HG02885 (cell line): ENCODE results near the gene PHLDA3.

Source experiments
- ATAC-seq: cut with Tn5 transposase; IDR thresholded peaks from one replicate; pipeline ENCODE4 v1.9.1; 2021; ENCODE audit warnings: mild to moderate bottlenecking; ENCODE audit not compliant: unreplicated experiment, poor library complexity

Gene PHLDA3

DNA sequence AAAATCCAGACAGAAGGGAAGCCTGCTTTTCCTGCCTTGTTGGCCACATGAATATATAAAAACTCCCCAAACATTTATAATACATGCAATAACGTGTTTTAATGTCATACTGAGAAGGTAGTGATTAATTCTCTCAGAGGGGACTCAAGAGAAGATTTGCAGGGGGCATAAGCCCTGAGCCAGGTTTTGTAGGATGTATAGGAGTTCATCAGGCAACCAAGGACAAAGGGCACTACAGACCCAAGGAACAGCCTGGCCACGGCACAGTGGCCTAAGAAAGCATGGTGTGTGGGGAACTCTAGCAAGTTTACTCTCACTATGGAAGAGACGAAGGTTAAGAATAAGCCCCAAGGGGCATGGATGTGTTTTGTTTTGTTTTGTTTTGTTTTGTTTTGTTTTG lies 32.0 kb downstream of the PHLDA3 start:
- no peak for ATAC-seq

DNA sequence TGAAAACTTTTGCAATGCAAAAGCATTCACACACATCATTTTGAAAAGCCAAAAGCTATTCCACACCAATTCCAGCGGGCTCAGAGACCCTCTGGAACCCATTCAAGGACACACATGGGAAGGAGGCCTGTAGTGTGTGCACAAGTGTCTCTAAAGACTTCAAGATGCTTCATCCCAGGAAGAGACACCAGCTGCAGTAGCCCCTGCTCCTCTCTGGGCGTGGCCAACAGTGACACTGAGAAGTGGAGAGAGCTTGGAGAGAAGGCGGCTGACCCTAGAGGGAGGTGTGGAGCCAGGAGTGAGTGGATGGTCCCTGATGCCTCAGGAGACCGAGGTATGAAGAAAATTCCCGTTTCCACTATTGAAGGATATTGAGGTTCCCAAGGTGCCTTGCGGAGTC lies 32.6 kb downstream of the PHLDA3 start:
- ATAC-seq, result no peak

- no peak for ATAC-seq
Measured at GRCh38 chr1:201434266-201434665, 34.7 kb downstream of the PHLDA3 start.

DNA sequence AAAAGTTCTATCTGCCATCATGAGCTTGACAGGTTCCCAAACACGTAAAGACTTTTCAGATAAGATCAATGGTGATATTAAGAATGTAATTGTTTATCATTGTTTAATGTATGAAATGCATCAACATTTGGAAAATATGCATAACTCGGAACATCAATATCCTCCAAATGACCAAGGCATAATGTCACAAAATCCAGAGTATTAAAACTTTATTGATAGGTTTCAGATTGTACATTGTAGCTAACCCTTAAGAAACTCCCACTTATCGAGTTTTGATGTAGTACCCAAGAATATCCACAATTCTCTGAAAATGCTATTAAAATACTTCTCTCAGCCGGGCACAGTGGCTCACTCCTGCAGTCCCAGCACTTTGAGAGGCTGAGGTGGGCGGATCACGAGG lies 35.4 kb downstream of the PHLDA3 start:
- no peak for ATAC-seq

DNA sequence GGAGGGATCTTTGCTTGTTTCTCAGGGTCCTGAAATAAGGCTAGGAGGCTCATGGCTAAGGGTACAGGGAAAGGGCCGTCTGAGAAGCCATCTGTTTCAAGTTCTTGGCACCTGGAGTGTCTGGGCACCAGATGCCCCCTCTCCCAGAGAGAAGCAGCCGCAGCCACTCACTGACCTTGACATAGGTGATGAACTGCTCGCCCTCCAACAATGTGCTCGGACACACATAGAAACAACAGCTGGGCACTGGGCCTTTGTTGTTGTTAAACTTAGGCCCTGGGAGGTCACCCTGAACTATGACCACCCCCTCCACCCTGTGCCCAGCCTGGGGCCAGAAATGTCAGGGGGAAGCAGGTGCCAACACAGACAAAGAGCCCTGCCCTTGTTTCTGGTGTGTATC lies 38.2 kb downstream of the PHLDA3 start:
- ATAC-seq, result no peak

- no peak for ATAC-seq
Measured at GRCh38 chr1:201429736-201430501, 39.1 kb downstream of the PHLDA3 start.

DNA sequence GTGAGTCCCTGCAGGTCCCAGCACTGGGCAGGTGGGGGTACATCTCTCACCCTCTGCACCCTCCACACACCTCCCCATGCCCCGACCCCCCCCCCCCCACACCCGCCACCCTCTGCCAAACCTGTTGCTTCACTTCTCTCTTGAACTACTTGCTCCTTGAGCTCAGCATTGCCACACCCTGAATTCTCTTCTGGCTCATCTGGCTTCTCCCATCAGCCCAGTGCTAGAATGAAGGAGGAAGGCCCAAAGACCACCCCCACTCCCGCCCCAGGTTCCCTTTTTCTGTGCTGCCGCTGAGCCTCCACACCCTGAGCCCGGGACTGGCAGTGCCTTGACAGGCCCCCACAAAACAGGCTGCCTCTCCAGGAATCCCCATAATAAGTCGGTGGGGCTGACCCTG lies 41.0 kb downstream of the PHLDA3 start:
- no peak for ATAC-seq

- no peak for ATAC-seq
Measured at GRCh38 chr1:201426479-201427310, 42.3 kb downstream of the PHLDA3 start.

DNA sequence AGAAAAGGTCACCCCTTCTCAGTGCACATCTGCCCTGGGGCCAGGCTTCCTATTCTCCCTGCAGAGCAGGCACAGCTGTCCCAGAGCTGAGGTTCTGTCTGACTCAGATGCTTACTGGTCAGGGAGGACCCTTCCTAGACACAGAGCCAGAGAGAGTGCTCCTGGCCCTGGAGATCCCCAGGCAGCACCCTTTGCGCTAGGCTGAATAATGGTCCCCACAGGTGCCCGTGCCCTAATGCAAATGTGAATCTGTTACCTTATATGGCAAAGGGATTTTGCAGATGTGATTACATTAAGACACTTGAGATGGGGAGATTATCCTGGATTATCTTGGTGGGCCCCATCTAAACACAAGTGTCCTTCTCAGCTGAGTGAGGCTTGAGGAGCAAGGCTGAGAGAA lies 44.8 kb downstream of the PHLDA3 start:
- no peak for ATAC-seq

GRCh38 chr1:201423655-201424054 lies 45.3 kb downstream of the PHLDA3 start:
- no peak for ATAC-seq

DNA sequence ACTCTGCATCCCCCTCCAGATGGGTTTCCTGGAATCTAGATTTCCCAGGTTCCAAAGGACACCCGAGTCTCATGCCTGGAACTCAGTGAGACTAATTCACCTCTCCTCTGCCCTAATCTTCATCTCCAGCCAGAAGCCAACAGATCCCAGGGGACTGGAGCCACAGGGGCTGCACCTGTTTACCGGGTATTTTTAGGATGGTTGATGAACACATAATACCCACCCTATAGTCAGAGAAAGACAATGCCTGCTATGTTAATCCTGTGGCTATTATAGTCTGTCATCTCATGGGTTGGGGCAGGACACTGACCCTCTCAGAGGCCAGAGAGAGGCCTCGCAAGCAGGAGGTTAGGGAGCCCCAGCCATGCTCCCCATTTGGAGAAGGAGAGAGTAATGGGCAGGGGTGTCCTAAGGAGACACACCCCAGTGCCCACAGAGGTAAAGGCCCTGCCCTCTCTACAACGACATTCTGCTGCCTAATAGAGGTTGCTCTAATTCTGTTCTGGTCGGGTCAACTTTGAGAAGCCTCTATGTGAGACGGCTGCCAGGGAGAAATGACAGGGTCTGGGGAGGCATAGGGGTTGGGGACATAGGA lies 46.5 kb downstream of the PHLDA3 start:
- no peak for ATAC-seq

DNA sequence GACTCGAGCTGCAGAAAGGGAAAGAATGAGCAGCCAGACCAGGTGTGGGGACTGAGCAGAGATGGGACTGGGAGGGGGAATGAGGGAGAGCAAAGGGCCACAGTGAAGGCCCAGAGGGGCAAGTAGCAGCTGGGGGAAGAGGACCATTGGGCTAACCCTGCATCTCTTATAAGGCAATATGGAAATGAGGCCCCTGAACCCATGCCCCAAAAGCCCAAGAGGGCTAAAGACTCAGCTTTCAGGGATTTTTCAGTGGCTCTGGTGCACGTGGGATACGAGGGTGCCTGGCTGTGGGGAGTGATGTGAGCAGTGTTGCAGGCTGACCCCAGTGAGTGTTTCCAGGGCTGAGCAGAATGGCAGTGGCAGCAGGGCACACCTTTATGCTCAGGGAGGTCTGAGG lies 47.0 kb downstream of the PHLDA3 start:
- ATAC-seq, result no peak

- ATAC-seq, result no peak
Measured at GRCh38 chr1:201421041-201421440, 47.9 kb downstream of the PHLDA3 start.

DNA sequence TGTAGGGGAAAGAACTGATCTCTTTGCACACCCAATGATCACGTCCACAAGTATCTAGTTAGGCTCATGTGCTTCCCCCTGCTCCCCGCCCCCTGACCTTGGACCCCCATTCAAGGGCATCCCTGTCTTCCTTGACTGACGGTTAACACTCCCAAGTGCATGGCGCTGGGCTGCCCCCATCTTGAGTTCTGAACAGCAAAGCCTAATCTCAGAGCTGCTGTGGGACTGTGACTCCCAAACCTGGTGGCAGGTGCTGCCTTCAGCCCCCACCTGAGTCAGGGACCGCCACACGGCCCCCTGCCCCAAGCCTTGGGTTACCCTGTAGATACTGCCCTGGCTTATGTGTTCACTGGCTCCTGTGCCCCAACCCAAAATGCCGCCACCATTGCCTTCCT lies 48.4 kb downstream of the PHLDA3 start:
- ATAC-seq, result no peak

- ATAC-seq, result no peak
Measured at GRCh38 chr1:201419746-201420607, 49.0 kb downstream of the PHLDA3 start.

DNA sequence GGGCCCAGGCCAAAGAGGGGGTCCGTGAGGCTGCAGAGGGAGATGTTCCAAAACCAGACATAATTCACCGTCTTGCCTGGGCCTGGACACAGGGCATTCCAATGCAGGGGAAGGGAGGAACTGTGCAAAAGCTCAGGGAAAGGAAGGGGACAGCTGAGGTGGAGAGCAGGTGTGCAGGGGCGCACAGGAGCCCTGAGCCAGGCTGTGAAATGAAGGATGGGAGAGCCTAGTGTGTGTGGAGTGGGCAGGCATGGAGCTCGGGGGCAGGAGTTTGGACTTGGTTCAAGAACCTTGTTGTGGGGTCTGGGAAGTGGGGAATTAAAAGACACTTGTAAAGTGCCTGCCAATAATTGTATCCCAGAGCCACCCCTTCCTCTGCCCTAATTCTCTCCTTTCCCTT lies 49.7 kb downstream of the PHLDA3 start:
- no peak for ATAC-seq

GRCh38 chr1:201418461-201418860 lies 50.5 kb downstream of the PHLDA3 start:
- no peak for ATAC-seq
